Ascending aorta (tissue), 2 donors: ENCODE measurements around the gene FXYD4. TPM values are rescaled to one million over a fixed set of nuclear protein-coding genes. Genes with fewer than 3 reads are reported as not detected.
A peak's percentile ranks its signal among the peaks of the same experiment; 100 is the strongest.

Experiments used
- DNase-seq, 2 donors: peaks; one replicate each; pipeline ENCODE4 v3.0.0-alpha.2; 2019; ENCODE audit warnings: low spot score in 2 of 2
- H3K27ac ChIP-seq, 2 donors: fragments of 200-600 bp; sonication (generic); one replicate each; pipeline ENCODE4 v1.5.1; 2016 to 2017; ENCODE audit warnings: mild to moderate bottlenecking in 1 of 2
- H3K27me3 ChIP-seq: fragments of 200-600 bp; sonication (generic); one replicate; pipeline ENCODE4 v1.5.1; 2017
- H3K36me3 ChIP-seq, 2 donors: fragments of 200-600 bp; sonication (generic); one replicate each; pipeline ENCODE4 v1.5.1; 2016
- H3K4me1 ChIP-seq, 2 donors: fragments of 200-600 bp; sonication (generic); one replicate each; pipeline ENCODE4 v1.5.1; 2016 to 2017; ENCODE audit warnings: mild to moderate bottlenecking in 1 of 2
- H3K4me3 ChIP-seq, 2 donors: fragments of 200-600 bp; sonication (generic); one replicate each; pipeline ENCODE4 v1.5.1; 2016 to 2017; ENCODE audit warnings: mild to moderate bottlenecking in 1 of 2
- H3K9me3 ChIP-seq, 2 donors: fragments of 200-600 bp; sonication (generic); one replicate each; pipeline ENCODE4 v1.5.1; 2016
- intact Hi-C: fragments of 100-400 bp; cut with DNase I; formaldehyde crosslinking; loops from one replicate; pipeline ENCODE4 v1.15.1; 2023
- total RNA-seq: library from RNA; depleted of rRNA; stranded (reverse); fragments of >200 nt; gene quantifications from one replicate; pipeline ENCODE4 v1.1.0, GENCODE V29; 2016
- TF ChIP-seq, protein P1 (sequence below), 3 experiments: fragments of 200-600 bp in 2 of 3; fragments of 450-650 bp in 1 of 3; sonication (generic) in 2 of 3; IDR thresholded peaks; one replicate each; pipeline ENCODE4 v1.5.1; 2016 to 2019; ENCODE audit warnings: antibody characterized with exemption in 3 of 3, mild to moderate bottlenecking in 1 of 3, moderate library complexity in 1 of 3

The FXYD4 gene
- total RNA-seq, 1 donor from 2014 or later: not detected

DNA sequence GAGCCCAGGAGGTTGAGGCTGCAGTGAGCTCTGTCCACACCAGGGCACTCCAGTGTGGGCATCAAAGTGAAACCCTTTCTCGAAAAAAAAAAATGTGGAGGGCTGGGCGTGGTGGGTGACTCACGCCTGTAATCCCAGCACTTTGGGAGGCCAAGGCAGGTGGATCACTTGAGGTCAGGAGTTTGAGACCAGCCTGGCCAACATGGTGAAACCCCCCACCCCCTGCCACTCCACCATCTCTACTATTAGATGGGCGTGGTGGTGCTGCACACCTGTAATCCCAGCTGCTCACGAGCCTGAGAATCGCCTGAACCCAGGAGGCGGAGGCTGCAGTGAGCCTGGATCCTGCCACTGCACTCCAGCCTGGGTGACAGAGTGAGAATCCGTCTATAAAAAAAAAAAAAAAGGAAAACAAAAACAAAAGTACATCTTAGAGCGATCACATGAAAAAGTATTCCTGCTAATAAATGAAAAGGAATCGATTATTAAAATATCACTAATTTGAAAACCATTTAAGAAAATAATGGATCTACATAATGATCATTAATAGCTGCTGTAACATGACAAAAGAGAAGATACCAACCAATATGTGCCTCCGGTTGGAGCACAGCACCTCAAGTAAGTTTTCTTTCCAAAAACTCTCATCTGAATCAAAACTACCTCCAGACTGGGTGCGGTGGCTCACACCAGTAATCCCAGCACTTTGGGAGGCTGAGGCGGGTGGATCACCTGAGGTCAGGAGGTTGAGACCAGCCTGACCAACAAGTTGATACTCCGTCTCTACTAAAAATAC, 32.7 kb downstream of the FXYD4 start:
- H3K27me3 ChIP-seq: no peaks in the 10 kb centered on the region
- no peaks in the 10 kb centered on the region for H3K9me3 ChIP-seq
- TF ChIP-seq, protein P1, sequence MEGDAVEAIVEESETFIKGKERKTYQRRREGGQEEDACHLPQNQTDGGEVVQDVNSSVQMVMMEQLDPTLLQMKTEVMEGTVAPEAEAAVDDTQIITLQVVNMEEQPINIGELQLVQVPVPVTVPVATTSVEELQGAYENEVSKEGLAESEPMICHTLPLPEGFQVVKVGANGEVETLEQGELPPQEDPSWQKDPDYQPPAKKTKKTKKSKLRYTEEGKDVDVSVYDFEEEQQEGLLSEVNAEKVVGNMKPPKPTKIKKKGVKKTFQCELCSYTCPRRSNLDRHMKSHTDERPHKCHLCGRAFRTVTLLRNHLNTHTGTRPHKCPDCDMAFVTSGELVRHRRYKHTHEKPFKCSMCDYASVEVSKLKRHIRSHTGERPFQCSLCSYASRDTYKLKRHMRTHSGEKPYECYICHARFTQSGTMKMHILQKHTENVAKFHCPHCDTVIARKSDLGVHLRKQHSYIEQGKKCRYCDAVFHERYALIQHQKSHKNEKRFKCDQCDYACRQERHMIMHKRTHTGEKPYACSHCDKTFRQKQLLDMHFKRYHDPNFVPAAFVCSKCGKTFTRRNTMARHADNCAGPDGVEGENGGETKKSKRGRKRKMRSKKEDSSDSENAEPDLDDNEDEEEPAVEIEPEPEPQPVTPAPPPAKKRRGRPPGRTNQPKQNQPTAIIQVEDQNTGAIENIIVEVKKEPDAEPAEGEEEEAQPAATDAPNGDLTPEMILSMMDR (IDR thresholded peaks at IDR 0.05): no peak
- no peak for DNase-seq
- no peak overlapping the region for H3K4me3 ChIP-seq
- no peak overlapping the region for H3K27ac ChIP-seq
- intact Hi-C loops: no loop called here
- H3K4me1 ChIP-seq: peaks cover 3 to 36% of the 10 kb centered on the region in 2 donors
- H3K36me3 ChIP-seq: peaks cover 0 to 8% of the 10 kb centered on the region in 2 donors

DNA sequence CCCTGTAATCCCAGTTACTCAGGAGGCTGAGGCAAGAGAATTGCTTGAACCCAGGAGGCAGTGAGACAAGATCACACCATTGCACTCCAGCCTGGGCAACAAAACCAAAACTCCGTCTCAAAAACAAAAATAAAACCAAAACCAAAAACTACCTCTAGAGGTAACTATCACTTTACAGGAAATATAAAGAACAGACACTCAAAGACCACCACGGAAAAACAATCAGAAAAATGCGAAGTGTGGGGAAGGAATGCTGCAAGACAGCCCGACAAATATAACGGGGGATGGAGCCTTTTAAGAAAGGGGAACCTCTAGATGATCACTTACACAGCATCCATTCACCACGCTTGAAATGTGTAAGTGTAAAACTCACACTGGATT, 33.3 kb downstream of the FXYD4 start:
- peaks cover 3 to 33% of the 10 kb centered on the region in 2 donors for H3K4me1 ChIP-seq
- no peaks in the 10 kb centered on the region for H3K9me3 ChIP-seq
- H3K36me3 ChIP-seq: peaks cover 0 to 8% of the 10 kb centered on the region in 2 donors
- DNase-seq: no peak
- TF ChIP-seq, protein P1 (IDR thresholded peaks at IDR 0.05): no peak
- H3K27ac ChIP-seq: peak overlapping the region in 1 of 2 donors; percentile 100
- H3K27me3 ChIP-seq: no peaks in the 10 kb centered on the region
- intact Hi-C loops: loop anchor here (5.0 kb wide), 1 partner anchor 1163 kb away; no protein-coding TSS in a partner anchor
- H3K4me3 ChIP-seq: no peak overlapping the region

DNA sequence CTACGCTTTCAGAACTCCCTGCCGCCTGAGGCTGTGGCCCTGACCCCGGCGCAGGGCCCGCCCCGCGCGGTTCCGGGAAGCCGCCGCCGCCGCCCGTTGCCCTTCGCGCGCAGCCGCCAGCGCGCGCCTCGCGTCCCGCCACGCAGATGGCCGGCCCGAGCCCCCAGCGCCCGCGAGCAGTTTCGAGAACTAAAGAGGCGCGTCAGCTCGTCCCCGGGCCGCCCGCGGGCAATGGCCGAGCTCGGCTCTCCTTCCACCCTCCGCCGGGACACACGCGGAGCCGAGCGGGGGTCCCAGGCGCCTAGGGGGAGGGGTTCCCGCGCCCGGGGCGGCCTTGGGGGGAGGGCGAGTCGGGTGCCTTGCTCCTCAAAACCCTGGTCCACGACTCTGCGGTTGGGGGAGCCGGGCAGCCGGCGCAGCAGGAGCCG, 35.7 kb downstream of the FXYD4 start:
- peak overlapping the region; percentile 100 for H3K27ac ChIP-seq
- intact Hi-C loops: loop anchor here (1.0 to 5.0 kb wide), 3 partner anchors 11 to 1160 kb away; no protein-coding TSS in a partner anchor
- peaks cover 0 to 8% of the 10 kb centered on the region in 2 donors for H3K36me3 ChIP-seq
- H3K4me1 ChIP-seq: peaks cover 6 to 32% of the 10 kb centered on the region in 2 donors
- H3K9me3 ChIP-seq: no peaks in the 10 kb centered on the region
- TF ChIP-seq, protein P1 (IDR thresholded peaks at IDR 0.05): no peak
- peak in 1 of 2 donors; percentile 78 for DNase-seq
- peak overlapping the region; percentile 81 to 85 for H3K4me3 ChIP-seq
- H3K27me3 ChIP-seq: no peaks in the 10 kb centered on the region

DNA sequence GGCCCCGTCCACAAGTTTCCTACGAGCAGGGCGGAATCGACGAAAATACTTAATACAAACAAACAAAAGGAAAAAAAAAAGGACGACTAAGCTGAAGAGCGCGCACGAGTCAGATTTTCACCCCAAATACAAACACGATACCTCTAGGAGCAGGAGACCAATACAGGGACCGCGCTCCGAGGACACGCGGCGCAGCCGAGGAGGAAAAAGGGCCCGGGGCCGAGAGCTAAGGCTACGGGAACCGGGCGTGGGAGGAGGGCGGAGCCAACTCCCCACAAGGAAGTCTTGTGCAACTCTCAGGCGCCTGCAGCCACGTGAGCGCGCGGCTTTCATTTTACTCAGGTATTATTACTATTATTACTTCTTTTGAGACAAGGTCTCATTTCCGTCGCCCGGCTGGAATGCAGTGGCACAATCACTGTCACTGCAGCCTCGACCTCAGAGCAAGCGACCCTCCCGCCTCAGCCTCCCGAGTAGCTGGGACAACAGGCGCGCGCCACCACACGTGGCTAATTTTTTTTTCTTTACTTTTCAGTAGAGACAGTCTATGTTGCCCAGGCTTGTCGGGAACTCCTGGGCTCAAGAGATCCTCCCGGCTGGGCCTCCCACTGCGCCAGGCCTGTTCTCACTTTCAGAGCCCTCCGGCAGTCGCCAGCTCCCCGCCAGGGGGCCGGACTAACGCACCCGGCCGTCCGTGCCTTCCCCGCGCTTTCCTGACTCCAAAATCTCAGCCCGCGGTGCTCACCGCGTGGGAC, 36.3 kb downstream of the FXYD4 start:
- DNase-seq: peak; percentile 77 to 95
- intact Hi-C loops: loop anchor here (1.0 to 5.0 kb wide), 4 partner anchors 11 to 1160 kb away; partner anchors contain the start of gene CSGALNACT2
- TF ChIP-seq, protein P1 (IDR thresholded peaks at IDR 0.05): peak; percentile 16 to 33 (median 19)
- no peaks in the 10 kb centered on the region for H3K9me3 ChIP-seq
- peak overlapping the region; percentile 81 to 85 for H3K4me3 ChIP-seq
- H3K27me3 ChIP-seq: no peaks in the 10 kb centered on the region
- H3K36me3 ChIP-seq: peaks cover 0 to 8% of the 10 kb centered on the region in 2 donors
- H3K4me1 ChIP-seq: peaks cover 6 to 29% of the 10 kb centered on the region in 2 donors
- H3K27ac ChIP-seq: peak overlapping the region; percentile 100

DNA sequence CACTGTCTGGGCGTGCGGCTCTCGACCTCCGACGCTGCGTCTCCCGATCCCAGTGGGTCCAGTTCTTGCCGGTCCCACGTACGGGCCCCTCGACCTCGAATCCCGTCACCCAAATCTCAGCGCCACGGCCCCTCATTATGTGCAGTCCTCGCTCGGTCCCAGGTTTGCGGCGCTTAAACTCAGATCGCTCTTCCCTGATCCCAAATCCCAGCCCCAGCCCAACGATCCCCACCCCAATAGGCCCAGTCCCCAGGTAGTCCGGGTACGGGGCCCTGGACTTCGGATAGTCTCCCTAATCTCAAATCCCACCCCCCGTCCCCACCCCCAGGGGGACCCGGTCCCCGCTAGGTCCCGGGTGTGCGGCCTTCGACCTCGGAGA, 36.9 kb downstream of the FXYD4 start:
- Histone ChIP-seq H3K27me3 (no peaks in the 10 kb centered on the region), H3K27ac (peak overlapping the region; percentile 100), H3K4me3 (peak overlapping the region; percentile 81 to 85), H3K4me1 (peaks cover 6 to 29% of the 10 kb centered on the region in 2 donors), H3K36me3 (peaks cover 0 to 5% of the 10 kb centered on the region in 2 donors), H3K9me3 (no peaks in the 10 kb centered on the region)
- TF ChIP-seq, protein P1 (IDR thresholded peaks at IDR 0.05): peak in 1 of 3 experiments; percentile 0
- no peak for DNase-seq
- intact Hi-C loops: loop anchor here (2.0 to 5.0 kb wide), 2 partner anchors 270 to 1159 kb away; partner anchors contain the start of gene CSGALNACT2
